Stimulated activated CD4-positive, alpha-beta T cell treated with anti-CD3 and anti-CD28 coated beads, Interleukin-12 subunit alpha, Interleukin-12 subunit beta, amount 100 ng/mL, for 48 hours (primary cell): ENCODE measurements around the gene VHLL.

ENCODE experiments used
- DNase-seq, 3 donors: peaks; one replicate each; pipeline ENCODE4 v3.0.0-alpha.2; 2020; ENCODE audit warnings: low read depth in 2 of 3, low spot score in 1 of 3

Gene VHLL

GRCh38 chr1:156258859-156259258 lies 40.2 kb downstream of the VHLL start:
- no peak for DNase-seq

- no peak for DNase-seq
Observed at GRCh38 chr1:156257711-156258110, 41.4 kb downstream of the VHLL start.

- DNase-seq = no peak
Observed at GRCh38 chr1:156253634-156254033, 45.5 kb downstream of the VHLL start.

GRCh38 chr1:156251527-156251926 lies 47.6 kb downstream of the VHLL start:
- DNase-seq = no peak

GRCh38 chr1:156249593-156249992 lies 49.5 kb downstream of the VHLL start:
- DNase-seq = no peak
